HG02870 (cell line): ENCODE data around the gene GNRH2.
"Not testable (repeated sequence)": the region's sequence is repeated elsewhere in the genome, so short reads cannot be mapped to it uniquely, and the experiment has no call there.

Source experiments
- ATAC-seq: cut with Tn5 transposase; IDR thresholded peaks from one replicate; pipeline ENCODE4 v1.9.1; 2021; ENCODE audit warnings: mild to moderate bottlenecking, moderate library complexity; ENCODE audit not compliant: unreplicated experiment

The GNRH2 gene

DNA sequence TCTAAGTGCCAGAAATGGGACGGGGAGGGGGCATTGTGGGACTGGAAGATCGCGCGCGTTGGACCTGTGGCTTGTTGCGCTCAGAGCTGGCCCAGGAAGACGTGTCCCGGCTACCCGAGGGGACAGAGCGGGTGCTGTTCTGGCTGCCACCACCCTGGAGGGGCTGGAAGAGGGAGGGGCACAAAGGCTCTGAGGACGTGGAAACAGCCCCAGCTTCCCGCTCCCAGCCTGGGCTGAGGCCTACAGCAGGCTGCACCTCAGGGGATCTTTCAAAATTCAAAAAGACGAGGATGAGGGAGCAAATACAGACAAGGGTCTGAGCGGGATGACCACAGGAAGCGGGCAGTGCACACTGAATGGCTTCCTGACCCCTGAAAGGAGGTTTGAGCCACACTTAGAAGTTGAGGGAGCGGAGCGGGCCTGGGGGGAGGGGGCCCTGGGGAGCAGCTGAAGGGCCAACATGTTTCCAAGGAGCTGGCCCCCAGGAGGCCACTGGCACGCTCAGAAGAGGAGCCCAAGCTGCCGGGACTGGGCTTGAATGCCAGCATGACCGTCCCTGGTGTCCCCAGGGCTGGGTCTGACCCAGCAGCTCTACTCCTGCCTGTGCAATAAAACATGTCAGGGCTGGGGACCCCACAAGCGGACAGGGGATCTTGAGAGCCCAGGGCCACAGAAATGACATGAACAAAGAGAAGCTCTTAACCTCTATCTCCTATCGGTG, 29.3 kb downstream of the GNRH2 start:
- no peak for ATAC-seq

GRCh38 chr20:3073251-3073643, 29.8 kb downstream of the GNRH2 start:
- ATAC-seq = not testable (repeated sequence)

DNA sequence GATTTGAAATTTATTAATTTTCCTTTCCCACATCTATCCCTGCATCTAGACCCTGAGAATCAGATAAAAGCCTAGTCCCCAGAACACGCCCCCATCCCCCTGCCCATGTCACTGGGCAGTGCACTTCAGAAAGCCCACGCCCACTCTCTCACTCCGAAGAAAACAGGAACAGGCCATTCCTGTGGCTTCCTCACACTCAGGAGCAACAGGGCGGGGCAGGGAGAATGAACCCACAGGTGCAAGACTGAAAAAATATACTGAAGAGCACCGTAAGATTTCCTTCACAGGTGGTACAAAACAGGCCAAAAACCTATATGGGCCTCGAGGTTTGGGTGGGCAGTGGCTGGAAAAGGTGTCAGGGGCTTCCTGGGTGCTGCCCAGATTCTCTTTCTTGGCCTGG, 31.4 kb downstream of the GNRH2 start:
- no peak for ATAC-seq

GRCh38 chr20:3075315-3075714, 31.9 kb downstream of the GNRH2 start:
- ATAC-seq = not testable (repeated sequence)

- no peak for ATAC-seq
Observed at GRCh38 chr20:3077618-3078134, 34.3 kb downstream of the GNRH2 start.

- no peak for ATAC-seq
Observed at GRCh38 chr20:3080939-3081388, 37.5 kb downstream of the GNRH2 start.

DNA sequence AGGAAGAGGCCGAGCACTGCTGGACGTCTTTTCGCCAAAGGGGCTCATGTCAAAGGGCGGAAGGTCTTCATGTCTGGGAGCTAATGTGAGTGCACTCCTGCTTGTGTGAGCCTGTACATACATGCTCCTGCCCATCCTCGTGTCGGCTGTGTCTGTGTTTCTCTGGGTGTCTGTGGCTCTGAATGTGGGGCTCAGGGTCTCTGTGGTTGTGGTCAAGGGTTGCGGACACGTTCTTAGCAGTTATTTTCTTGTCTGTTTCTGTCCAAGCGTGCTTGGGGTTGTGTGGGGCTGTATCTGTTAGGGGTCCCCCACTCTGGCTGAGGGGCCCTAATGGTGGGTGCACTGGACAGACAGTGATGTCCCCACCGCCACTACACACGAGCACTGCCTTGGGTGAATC, 38.2 kb downstream of the GNRH2 start:
- ATAC-seq = no peak

GRCh38 chr20:3082306-3082951, 39.0 kb downstream of the GNRH2 start:
- ATAC-seq = no peak

DNA sequence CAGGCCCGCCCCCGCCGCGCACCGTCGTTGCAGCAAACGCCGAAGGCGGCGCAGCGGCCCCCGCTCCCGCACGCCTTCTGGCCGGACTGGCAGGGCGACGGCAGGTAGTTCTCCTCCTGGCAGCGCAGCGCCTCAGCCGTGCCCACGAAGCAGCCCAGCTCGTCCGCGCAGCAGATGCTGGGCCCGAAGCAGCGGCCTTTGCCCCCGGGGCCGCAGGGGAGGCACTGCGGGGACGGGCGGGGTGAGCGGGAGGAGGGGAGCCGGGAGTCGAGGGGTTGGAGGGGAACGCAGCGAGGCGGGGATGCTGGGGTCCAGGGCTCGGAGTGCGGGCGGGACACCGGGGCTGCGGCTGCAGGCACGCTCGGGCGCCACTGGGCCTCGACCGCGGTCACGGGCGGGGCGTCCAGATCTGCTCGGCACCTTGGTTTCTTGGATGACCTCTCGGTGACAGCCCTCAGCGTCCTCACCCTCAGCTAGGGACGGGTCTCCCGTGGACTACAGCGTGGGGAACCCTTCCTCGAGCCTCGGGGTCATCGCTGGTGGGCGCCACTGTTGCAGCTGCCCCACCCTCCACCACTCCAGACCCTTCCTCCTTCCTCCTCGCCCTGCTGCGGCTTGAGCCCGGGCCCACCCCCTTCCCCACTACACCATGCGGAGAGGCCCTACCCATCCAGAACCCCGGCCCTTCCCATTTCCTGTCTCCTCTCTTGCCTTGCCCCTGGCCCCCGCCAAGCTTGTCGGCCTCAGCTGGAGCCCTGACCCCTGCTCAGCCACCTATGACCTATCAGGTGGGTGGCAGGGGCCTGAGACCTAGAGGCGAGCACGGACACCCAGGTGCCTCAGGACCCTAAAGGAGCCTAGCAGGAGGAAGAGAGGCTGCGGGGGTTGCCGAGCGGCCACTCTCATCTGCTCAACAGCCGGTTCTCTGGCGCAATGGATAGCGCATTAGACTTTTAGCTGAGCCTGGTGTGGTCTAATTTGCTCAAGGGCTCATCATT, 39.8 kb downstream of the GNRH2 start:
- ATAC-seq = no peak

DNA sequence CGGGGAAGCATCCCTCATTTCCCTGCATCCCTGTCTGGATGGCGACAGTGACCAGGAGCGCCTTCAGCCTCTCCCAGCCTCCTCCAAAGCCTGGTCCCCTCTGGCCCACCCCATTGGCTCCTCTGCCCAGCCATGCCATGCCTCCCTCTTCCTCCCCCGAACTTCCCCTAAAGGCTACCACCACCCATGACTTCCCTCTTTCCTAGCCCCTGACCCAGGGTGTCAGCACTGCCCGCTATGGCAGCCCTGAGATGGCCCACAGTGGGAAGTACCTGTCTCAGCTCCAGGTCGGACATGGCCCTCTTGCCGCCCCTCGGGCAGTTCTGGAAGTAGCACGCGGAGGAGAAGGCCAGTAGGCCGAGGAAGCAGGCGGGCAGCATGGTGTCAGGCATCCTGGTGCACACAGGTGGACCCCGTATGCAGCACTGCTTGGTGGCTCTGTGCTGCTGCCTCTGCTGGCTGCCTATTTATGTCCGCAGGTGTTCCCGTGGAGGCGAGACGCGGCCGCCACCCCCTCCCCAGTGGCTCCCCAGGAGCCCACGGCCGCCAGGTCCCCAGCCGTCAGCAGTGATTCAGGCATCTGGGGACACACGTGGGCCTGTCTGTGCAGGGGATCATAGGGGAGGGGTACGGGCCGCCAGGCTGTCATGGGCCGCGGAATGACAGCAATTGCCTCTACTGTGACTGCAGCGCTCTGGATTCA, 41.0 kb downstream of the GNRH2 start, which contains the start of gene AVP:
TSS of gene AVP (minus strand) at position 442 of the 703 bp plus-strand sequence. CDS start at position 392, 50 bp downstream.
- ATAC-seq = no peak

DNA sequence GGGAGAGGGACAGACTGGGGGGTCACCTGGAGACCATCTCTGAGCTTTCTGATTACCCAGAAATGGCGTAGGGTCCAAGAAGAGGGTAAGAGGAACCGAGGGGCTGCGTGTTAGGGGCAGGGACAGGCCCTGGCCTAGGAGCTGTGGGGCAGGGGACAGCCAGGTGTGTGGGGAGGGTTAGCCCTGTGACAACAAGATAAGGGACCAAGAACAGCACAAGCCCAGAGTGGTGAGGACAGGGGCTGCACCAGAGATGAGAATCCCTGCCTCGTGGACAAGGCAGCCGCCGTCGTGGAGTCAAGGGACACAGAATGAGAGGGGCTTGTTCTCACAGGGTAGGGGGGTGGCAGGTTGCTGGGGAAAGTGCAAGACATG, 41.6 kb downstream of the GNRH2 start:
- no peak for ATAC-seq

DNA sequence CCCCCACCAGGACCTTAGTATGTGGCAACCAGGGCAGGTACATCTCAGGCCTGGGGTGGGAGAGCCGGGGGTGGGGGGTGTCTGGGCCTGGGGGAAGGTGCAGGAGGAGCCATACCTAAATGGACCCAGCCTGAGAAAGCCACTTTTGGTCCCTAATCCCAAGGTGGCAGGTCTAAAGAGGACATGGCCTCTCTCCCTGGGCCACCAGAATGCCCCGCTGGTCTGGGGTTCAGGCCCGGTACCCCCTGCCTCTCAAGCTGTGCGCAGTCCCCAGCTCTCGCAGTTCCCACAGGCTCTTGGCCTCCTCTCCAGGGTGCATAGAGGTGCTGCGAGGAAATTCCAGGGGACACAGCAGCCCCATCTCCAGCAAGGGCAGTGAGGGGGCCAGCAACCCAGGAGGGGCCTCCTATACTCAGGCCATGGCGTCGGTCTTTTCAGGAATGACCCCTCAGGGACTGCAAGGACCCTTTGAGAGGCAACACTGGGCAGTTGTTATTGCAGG, 42.2 kb downstream of the GNRH2 start:
- no peak for ATAC-seq

DNA sequence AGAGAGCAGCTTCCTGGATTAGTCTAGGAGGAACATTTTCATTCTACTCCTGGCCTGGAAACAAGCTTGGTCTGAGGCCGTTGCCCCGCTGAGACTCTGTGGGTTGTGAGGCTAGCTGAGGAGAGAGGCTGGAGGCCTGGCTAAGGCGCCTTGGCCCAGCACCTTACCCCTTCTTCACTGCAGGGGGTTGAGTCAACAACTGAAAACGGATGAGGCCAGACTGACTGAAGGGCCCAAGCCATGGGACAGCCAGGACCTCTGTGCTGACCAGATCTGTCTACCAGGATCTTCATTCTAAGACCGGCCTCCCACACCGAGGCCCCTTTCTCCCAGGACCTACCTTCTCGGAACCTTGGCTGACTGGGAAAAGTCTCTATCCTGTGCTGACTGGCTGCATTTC, 44.6 kb downstream of the GNRH2 start:
- ATAC-seq = no peak

GRCh38 chr20:3090565-3090964, 47.1 kb downstream of the GNRH2 start:
- no peak for ATAC-seq

GRCh38 chr20:3092611-3093379, 49.4 kb downstream of the GNRH2 start:
- no peak for ATAC-seq

DNA sequence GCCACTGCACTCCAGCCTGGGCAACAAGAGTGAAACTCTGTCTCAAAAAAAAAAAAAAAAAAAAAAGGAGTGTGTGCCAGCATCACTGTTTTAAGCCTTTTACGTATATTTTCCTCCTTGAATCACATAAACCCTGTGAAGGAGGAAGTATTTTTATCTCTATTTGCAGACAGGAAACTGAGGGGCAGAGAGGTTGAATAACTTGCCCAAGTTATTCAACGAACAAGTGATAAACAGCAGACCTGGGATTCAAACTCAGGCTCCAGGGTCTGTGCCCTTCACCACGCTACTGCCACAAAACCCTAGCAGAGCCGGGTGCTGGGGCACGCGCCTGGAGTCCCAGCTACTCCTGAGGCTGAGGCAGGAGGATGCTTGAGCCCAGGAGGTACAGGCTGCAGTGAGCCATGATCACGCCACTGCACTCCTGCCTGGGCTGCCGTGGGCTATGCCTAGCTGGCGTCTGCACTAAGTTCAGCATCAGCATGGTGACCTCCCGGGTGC, 50.5 kb downstream of the GNRH2 start:
- ATAC-seq = no peak

DNA sequence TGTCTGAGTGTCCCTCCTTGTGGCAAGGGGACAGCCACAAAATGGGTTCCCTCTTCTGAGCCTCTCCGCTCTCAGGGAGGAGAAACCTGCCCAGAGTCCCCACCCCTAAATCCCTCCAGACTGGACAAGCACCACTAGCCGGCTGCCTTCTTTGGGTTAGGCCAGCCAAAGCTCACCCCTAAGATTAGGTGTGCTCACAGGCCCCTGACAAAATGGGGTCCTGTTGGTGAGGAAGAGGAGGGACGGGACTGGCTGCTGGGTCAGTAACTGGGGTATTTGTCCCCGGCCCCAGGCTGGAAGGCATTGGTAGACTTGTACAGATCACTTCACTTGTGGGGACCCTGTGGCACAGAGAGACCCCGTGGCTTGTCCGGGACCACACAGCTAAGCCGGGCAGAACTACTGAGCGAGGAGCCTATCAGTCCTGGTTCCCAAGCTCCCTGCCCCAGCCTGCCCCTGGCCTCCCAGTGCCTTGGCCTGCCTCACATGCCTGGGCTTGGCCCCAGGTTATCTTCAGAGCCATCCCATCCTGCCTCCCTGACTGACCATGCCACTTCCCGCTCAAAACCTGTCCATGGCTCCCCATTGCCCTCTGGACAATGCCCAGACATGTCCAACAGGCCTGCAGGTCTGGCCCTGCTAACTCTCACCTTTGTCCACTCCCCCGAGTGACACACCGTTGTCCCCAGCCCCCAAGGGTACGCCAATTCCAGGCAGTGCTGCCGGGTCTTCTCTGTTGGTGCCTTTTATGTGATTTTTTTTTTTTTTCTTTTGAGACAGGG, 51.6 kb downstream of the GNRH2 start:
- ATAC-seq = no peak
